Tibial nerve (tissue), 4 donors: ENCODE results near the gene GCN1.

Experiments
- EP300 ChIP-seq, 2 donors: sonication (generic); formaldehyde crosslinking; IDR thresholded peaks; one replicate each; pipeline ENCODE4 v1.6.1; 2017; ENCODE audit warnings: antibody characterized with exemption in 2 of 2, mild to moderate bottlenecking in 1 of 2
- POLR2A ChIP-seq, 2 donors: fragments of 450-650 bp; IDR thresholded peaks; one replicate each; pipeline ENCODE4 v1.6.1; 2017; ENCODE audit warnings: antibody characterized with exemption in 2 of 2, mild to moderate bottlenecking in 2 of 2, moderate library complexity in 2 of 2
- TF ChIP-seq, protein P1 (sequence below), 5 experiments: fragments of 200-600 bp in 3 of 5; fragments of 450-650 bp in 2 of 5; sonication (generic) in 3 of 5; IDR thresholded peaks; one replicate each; pipeline ENCODE4 v1.5.1; 2016 to 2019; ENCODE audit warnings: antibody characterized with exemption in 5 of 5, mild to moderate bottlenecking in 3 of 5, moderate library complexity in 2 of 5

GRCh38 chr12:120116792-120117651 is 77.5 kb downstream of the GCN1 start:
- TF ChIP-seq, protein P1, sequence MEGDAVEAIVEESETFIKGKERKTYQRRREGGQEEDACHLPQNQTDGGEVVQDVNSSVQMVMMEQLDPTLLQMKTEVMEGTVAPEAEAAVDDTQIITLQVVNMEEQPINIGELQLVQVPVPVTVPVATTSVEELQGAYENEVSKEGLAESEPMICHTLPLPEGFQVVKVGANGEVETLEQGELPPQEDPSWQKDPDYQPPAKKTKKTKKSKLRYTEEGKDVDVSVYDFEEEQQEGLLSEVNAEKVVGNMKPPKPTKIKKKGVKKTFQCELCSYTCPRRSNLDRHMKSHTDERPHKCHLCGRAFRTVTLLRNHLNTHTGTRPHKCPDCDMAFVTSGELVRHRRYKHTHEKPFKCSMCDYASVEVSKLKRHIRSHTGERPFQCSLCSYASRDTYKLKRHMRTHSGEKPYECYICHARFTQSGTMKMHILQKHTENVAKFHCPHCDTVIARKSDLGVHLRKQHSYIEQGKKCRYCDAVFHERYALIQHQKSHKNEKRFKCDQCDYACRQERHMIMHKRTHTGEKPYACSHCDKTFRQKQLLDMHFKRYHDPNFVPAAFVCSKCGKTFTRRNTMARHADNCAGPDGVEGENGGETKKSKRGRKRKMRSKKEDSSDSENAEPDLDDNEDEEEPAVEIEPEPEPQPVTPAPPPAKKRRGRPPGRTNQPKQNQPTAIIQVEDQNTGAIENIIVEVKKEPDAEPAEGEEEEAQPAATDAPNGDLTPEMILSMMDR (IDR thresholded peaks at IDR 0.05), result peak in 2 of 5 experiments; percentile 13 to 44
- TF ChIP-seq EP300 (IDR thresholded peaks at IDR 0.05) (peak in 1 of 2 donors; percentile 91), POLR2A (IDR thresholded peaks at IDR 0.05) (peak; percentile 70 to 91)
